Measurements from ENCODE around the gene CCNT1. TPM values are rescaled to one million over a fixed set of nuclear protein-coding genes. Genes with fewer than 3 reads are reported as not detected.

The CCNT1 gene
- total RNA-seq (2013), result 21.0 TPM
- polyA plus RNA-seq, result 1 to 10 TPM; 2.3 to 8.3 (median 4.4) TPM
- 11.2 and 12.2 TPM in 2 replicates for polyA minus RNA-seq
- total RNA-seq, result 48.5 to 119 (median 79.3) reads per million in 11 experiments

GRCh38 chr12:48716493-48717251, at the start of gene CCNT1:
Gene CCNT1, minus strand, starts transcription at chr12:48716707. Its CDS starts 32 bp downstream, at chr12:48716675.
- peak within 1 kb of the TSS; percentile 68 to 90 (median 87) for H3K4me3 ChIP-seq (replicated peaks in 1 of 3; ENCODE audit: low read depth in 2 of 3, low read length in 3 of 3)
- Mint-ChIP-seq H3K4me3 (peak within 1 kb of the TSS; percentile 94 to 97), H3K27ac (peak within 1 kb of the TSS; percentile 98 to 99 (median 99)), H3K27me3 (ENCODE audit: low read depth in 3 of 3) (peaks cover 0 to 3% (median 0%) of the 10 kb centered on the region in 3 donors), H3K36me3 (peaks cover 22 to 38% of the 10 kb centered on the region in 2 donors), H3K9me3 (peaks cover 19 to 25% (median 21%) of the 10 kb centered on the region in 7 donors), H3K4me1 (peaks cover 26% of the 10 kb centered on the region)
- intact Hi-C loops (cut with micrococcal nuclease), result loop anchor here in 1 of 2 donors (2.0 kb wide), 1 partner anchor 34 kb away; the partner anchor contains the start of gene KANSL2
- H3K27ac ChIP-seq (ENCODE audit: low read depth in 1 of 2, low read length in 2 of 2), result peak within 1 kb of the TSS; percentile 96 to 98
- H3K36me3 ChIP-seq (replicated peaks in 1 of 2; ENCODE audit: control insufficient read depth in 1 of 2, insufficient read depth in 2 of 2, low read length in 2 of 2), result peaks cover 15 to 33% of the 10 kb centered on the region in 2 donors
- peak within 1 kb of the TSS; percentile 91 for H3K9ac ChIP-seq (ENCODE audit: insufficient read depth, low read length, poor library complexity, severe bottlenecking)
- H3K27me3 ChIP-seq (ENCODE audit: control insufficient read depth in 2 of 2, insufficient read depth in 2 of 2, low read length in 2 of 2), result no peaks in the 10 kb centered on the region
- peak within 1 kb of the TSS; percentile 92 for H3K4me2 ChIP-seq (replicated peaks; ENCODE audit: extremely low read depth, low read length, poor library complexity, severe bottlenecking)
- DNase-seq, result peak; percentile 100
- peaks cover 17 to 24% of the 10 kb centered on the region in 2 donors for H3K4me1 ChIP-seq (ENCODE audit: control insufficient read depth in 1 of 2, insufficient read depth in 2 of 2, low read length in 2 of 2)
- H3K9me3 ChIP-seq (replicated peaks in 1 of 2; ENCODE audit: control insufficient read depth in 1 of 2, insufficient read depth in 1 of 2, low read length in 2 of 2), result peaks cover 15 to 19% of the 10 kb centered on the region in 2 donors
- peaks cover 47% of the 10 kb centered on the region for H3K79me2 ChIP-seq (ENCODE audit: insufficient read depth, low read length)
- peaks cover 8% of the 10 kb centered on the region for H4K20me1 ChIP-seq (ENCODE audit: insufficient read depth, low read length)
- WGBS (ENCODE audit: insufficient coverage), result under 1% methylated on average over 53 of the region's 61 CpGs
- peak; percentile 29 for TF ChIP-seq CTCF (IDR thresholded peaks at IDR 0.05)
- H2AFZ ChIP-seq (ENCODE audit: insufficient read depth, low read depth, low read length, poor library complexity, severe bottlenecking), result peak within 1 kb of the TSS; percentile 80

- H3K4me1 ChIP-seq (ENCODE audit: control insufficient read depth in 1 of 2, insufficient read depth in 2 of 2, low read length in 2 of 2), result peaks cover 23% of the 10 kb centered on the region in 2 donors
- no peak for TF ChIP-seq CTCF (IDR thresholded peaks at IDR 0.05)
- H3K27me3 Mint-ChIP-seq (ENCODE audit: low read depth in 3 of 3), result peaks cover 0 to 4% (median 3%) of the 10 kb centered on the region in 3 donors
- peak; percentile 5 to 18 (median 7) for DNase-seq
- no peaks in the 10 kb centered on the region for H3K27me3 ChIP-seq (ENCODE audit: control insufficient read depth in 2 of 2, insufficient read depth in 2 of 2, low read length in 2 of 2)
- H3K4me3 ChIP-seq (replicated peaks in 1 of 3; ENCODE audit: low read depth in 2 of 3, low read length in 3 of 3), result no peak overlapping the region
- H3K4me3 Mint-ChIP-seq, result peak overlapping the region in 1 of 2 donors; percentile 10
- peak overlapping the region; percentile 24 for H3K9ac ChIP-seq (ENCODE audit: insufficient read depth, low read length, poor library complexity, severe bottlenecking)
- H3K36me3 ChIP-seq (replicated peaks in 1 of 2; ENCODE audit: control insufficient read depth in 1 of 2, insufficient read depth in 2 of 2, low read length in 2 of 2), result no peaks in the 10 kb centered on the region
- H4K20me1 ChIP-seq (ENCODE audit: insufficient read depth, low read length), result no peaks in the 10 kb centered on the region
- H3K4me1 Mint-ChIP-seq, result peaks cover 26% of the 10 kb centered on the region
- no peak overlapping the region for H3K27ac ChIP-seq (ENCODE audit: low read depth in 1 of 2, low read length in 2 of 2)
- intact Hi-C loops (cut with micrococcal nuclease), result no loop called here
- peaks cover 0 to 5% (median 0%) of the 10 kb centered on the region in 7 donors for H3K9me3 Mint-ChIP-seq
- H2AFZ ChIP-seq (ENCODE audit: insufficient read depth, low read depth, low read length, poor library complexity, severe bottlenecking), result no peak overlapping the region
- no peaks in the 10 kb centered on the region for H3K36me3 Mint-ChIP-seq
- H3K27ac Mint-ChIP-seq, result peak overlapping the region in 1 of 7 donors; percentile 16
- no peaks in the 10 kb centered on the region for H3K9me3 ChIP-seq (replicated peaks in 1 of 2; ENCODE audit: control insufficient read depth in 1 of 2, insufficient read depth in 1 of 2, low read length in 2 of 2)
- 49% methylated on average over 3 of the region's 5 CpGs for WGBS (ENCODE audit: insufficient coverage)
- no peaks in the 10 kb centered on the region for H3K79me2 ChIP-seq (ENCODE audit: insufficient read depth, low read length)
- no peak overlapping the region for H3K4me2 ChIP-seq (replicated peaks; ENCODE audit: extremely low read depth, low read length, poor library complexity, severe bottlenecking)
These were observed 49.3 kb upstream of the CCNT1 start for GRCh38 chr12:48765753-48766162.

All from CD14-positive monocyte (primary cell).